DOHH2 (cell line): ENCODE measurements around the gene OTUD6A.

Source experiments
- H3F3A ChIP-seq: fragments of 200-600 bp; sonication (generic), shearing (Covaris generic); 2 replicates; pipeline ENCODE4 v1.6.0; 2016; ENCODE audit warnings: antibody characterized with exemption, mild to moderate bottlenecking; ENCODE audit not compliant: control insufficient read depth, insufficient read depth
- H3K27ac ChIP-seq: fragments of 200-600 bp; sonication (generic); 2 replicates; pipeline ENCODE4 v1.5.1; 2014; ENCODE audit warnings: low read depth, mild to moderate bottlenecking, low read length, moderate library complexity
- H3K27me3 ChIP-seq: fragments of 200-600 bp; sonication (generic); 2 replicates; pipeline ENCODE4 v1.6.1; 2014; ENCODE audit warnings: mild to moderate bottlenecking, low read length, mixed read lengths; ENCODE audit not compliant: control insufficient read depth
- H3K36me3 ChIP-seq: fragments of 200-600 bp; sonication (generic); 2 replicates; pipeline ENCODE4 v1.6.1; 2014; ENCODE audit warnings: mild to moderate bottlenecking, low read length, moderate library complexity, mixed read lengths; ENCODE audit not compliant: control insufficient read depth
- H3K4me1 ChIP-seq: fragments of 200-600 bp; sonication (generic); 2 replicates; pipeline ENCODE4 v1.6.1; 2014; ENCODE audit warnings: mild to moderate bottlenecking, low read length, mixed read lengths; ENCODE audit not compliant: control insufficient read depth
- H3K4me2 ChIP-seq: fragments of 200-600 bp; sonication (generic); 2 replicates; pipeline ENCODE4 v1.6.0; 2014; ENCODE audit warnings: mild to moderate bottlenecking, low read length, moderate library complexity
- H3K4me3 ChIP-seq: fragments of 200-600 bp; sonication (generic); 2 replicates; pipeline ENCODE4 v1.5.1; 2014; ENCODE audit warnings: mild to moderate bottlenecking, low read length, mixed read lengths
- H3K79me2 ChIP-seq: fragments of 200-600 bp; sonication (generic); 2 replicates; pipeline ENCODE4 v1.6.1; 2014; ENCODE audit warnings: mild to moderate bottlenecking, low read length, mixed read lengths; ENCODE audit not compliant: control insufficient read depth
- H3K9me2 ChIP-seq: fragments of 200-600 bp; sonication (generic); replicated peaks from 2 replicates; pipeline ENCODE4 v1.6.1; 2014; ENCODE audit warnings: mild to moderate bottlenecking, low read length, mixed read lengths; ENCODE audit not compliant: control insufficient read depth
- H3K9me3 ChIP-seq: fragments of 200-600 bp; sonication (generic); 2 replicates; pipeline ENCODE4 v1.6.1; 2014; ENCODE audit warnings: antibody characterized with exemption, low read length, mixed read lengths; ENCODE audit not compliant: control insufficient read depth, insufficient read depth
- H4K20me1 ChIP-seq: fragments of 200-600 bp; sonication (generic); 2 replicates; pipeline ENCODE4 v1.6.0; 2014; ENCODE audit warnings: low read depth, mild to moderate bottlenecking, antibody characterized with exemption, low read length, moderate library complexity; ENCODE audit not compliant: control insufficient read depth, insufficient read depth
- EZH2phosphoT487 ChIP-seq: fragments of 200-600 bp; sonication (generic); IDR thresholded peaks from 2 replicates; pipeline ENCODE4 v1.6.1; 2017; ENCODE audit warnings: borderline replicate concordance, mild to moderate bottlenecking, antibody characterized with exemption, low read length, moderate library complexity, mixed read lengths
- TF ChIP-seq, protein P1 (sequence below): fragments of 200-600 bp; sonication (generic); IDR thresholded peaks from one replicate; pipeline ENCODE4 v1.5.1; 2014; ENCODE audit warnings: antibody characterized with exemption, mild to moderate bottlenecking, low read depth, low read length; ENCODE audit not compliant: poor library complexity, severe bottlenecking

Gene OTUD6A

DNA sequence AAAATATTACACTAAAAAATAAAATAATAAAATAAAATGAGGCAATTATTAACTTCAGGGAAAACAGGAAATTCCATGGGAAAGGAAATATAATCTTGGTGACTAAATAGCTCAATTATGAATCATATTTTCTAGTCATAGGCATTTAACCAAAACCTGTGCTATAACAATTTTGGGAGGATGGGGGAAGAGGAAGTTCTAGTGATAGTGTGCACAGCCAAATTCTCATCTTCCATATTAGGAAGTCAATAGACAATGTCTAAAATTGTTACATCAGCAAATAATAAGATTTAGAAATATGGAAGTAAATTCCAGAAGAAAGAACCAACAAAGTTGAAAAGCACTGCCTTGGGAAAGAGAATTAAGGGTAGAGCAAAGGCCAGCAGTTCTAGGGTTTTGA lies 15.3 kb upstream of the OTUD6A start:
- H3K4me2 ChIP-seq: no peak overlapping the region
- H4K20me1 ChIP-seq: no peaks in the 10 kb centered on the region
- H3K9me3 ChIP-seq: no peaks in the 10 kb centered on the region
- TF ChIP-seq EZH2phosphoT487: no peak
- TF ChIP-seq, protein P1, sequence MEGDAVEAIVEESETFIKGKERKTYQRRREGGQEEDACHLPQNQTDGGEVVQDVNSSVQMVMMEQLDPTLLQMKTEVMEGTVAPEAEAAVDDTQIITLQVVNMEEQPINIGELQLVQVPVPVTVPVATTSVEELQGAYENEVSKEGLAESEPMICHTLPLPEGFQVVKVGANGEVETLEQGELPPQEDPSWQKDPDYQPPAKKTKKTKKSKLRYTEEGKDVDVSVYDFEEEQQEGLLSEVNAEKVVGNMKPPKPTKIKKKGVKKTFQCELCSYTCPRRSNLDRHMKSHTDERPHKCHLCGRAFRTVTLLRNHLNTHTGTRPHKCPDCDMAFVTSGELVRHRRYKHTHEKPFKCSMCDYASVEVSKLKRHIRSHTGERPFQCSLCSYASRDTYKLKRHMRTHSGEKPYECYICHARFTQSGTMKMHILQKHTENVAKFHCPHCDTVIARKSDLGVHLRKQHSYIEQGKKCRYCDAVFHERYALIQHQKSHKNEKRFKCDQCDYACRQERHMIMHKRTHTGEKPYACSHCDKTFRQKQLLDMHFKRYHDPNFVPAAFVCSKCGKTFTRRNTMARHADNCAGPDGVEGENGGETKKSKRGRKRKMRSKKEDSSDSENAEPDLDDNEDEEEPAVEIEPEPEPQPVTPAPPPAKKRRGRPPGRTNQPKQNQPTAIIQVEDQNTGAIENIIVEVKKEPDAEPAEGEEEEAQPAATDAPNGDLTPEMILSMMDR: no peak
- H3K4me3 ChIP-seq: no peak overlapping the region
- no peaks in the 10 kb centered on the region for H3K27me3 ChIP-seq
- H3K4me1 ChIP-seq: no peaks in the 10 kb centered on the region
- H3K36me3 ChIP-seq: no peaks in the 10 kb centered on the region
- no peaks in the 10 kb centered on the region for H3F3A ChIP-seq
- H3K27ac ChIP-seq: no peak overlapping the region
- no peaks in the 10 kb centered on the region for H3K9me2 ChIP-seq
- H3K79me2 ChIP-seq: no peaks in the 10 kb centered on the region

DNA sequence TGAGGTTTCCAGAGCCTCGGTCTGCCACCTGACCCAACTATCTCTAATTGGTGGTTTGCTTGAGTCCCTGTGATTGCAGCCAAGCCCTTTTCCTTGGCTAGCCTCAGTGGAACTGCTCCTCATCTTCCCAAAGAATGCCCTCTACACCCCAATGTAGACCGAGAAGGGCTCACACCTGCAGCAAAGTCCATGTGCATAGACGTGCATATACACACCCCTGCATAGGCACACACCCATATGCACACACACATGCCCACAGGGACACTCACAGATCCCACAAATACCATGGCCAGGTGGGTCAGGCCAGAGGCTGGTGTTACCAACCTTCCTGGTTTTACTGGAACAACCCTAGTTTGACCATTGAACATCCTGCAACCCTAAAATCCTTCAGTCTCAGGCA lies 12.9 kb upstream of the OTUD6A start:
- no peaks in the 10 kb centered on the region for H3F3A ChIP-seq
- H3K9me3 ChIP-seq: no peaks in the 10 kb centered on the region
- H3K79me2 ChIP-seq: no peaks in the 10 kb centered on the region
- no peaks in the 10 kb centered on the region for H4K20me1 ChIP-seq
- H3K27me3 ChIP-seq: no peaks in the 10 kb centered on the region
- H3K9me2 ChIP-seq: no peaks in the 10 kb centered on the region
- no peak overlapping the region for H3K4me3 ChIP-seq
- no peaks in the 10 kb centered on the region for H3K36me3 ChIP-seq
- no peak overlapping the region for H3K4me2 ChIP-seq
- H3K4me1 ChIP-seq: no peaks in the 10 kb centered on the region
- H3K27ac ChIP-seq: no peak overlapping the region
- TF ChIP-seq EZH2phosphoT487: no peak
- TF ChIP-seq, protein P1: no peak

DNA sequence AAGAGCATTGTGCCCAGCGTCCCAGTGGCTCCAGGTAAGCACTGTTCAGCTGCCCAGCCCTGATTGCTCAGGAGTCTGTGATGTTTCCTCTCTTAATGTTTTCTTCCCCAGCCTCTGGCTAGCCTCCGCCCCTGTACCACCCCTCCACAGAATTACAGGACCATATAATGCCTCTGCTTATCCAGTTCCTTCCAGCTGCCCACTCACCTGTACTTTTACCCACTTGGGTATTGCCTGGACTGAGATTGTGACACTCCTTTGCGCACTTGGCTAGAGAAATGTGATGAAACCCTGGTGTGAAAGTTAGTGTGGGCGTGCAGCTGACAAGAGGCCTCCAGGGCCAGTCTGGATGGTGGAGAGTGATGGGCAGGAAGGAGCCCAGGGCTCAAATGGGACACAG lies 12.3 kb upstream of the OTUD6A start, which contains the start of gene AWAT2:
Gene AWAT2, minus strand, starts transcription at position 14 of the 400 bp plus-strand sequence. Its CDS starts 6 bp downstream, at position 8.
- Histone ChIP-seq H3K9me3 (no peaks in the 10 kb centered on the region), H3K27me3 (no peaks in the 10 kb centered on the region), H3K36me3 (no peaks in the 10 kb centered on the region)

More for the DNA sequence above, 12.3 kb upstream of the OTUD6A start, which contains the start of gene AWAT2:
- H3K4me2 ChIP-seq: no peak within 1 kb of the TSS
- no peaks in the 10 kb centered on the region for H3K4me1 ChIP-seq
- no peak for TF ChIP-seq EZH2phosphoT487
- TF ChIP-seq, protein P1: no peak
- no peaks in the 10 kb centered on the region for H4K20me1 ChIP-seq
- H3F3A ChIP-seq: no peaks in the 10 kb centered on the region
- H3K27ac ChIP-seq: no peak within 1 kb of the TSS
- H3K9me2 ChIP-seq: no peaks in the 10 kb centered on the region
- H3K4me3 ChIP-seq: no peak within 1 kb of the TSS
- H3K79me2 ChIP-seq: no peaks in the 10 kb centered on the region
